NCI-H2171 (cell line): ENCODE results near the gene SRPK1.
"Not testable (repeated sequence)": the region's sequence is repeated elsewhere in the genome, so short reads cannot be mapped to it uniquely, and the experiment has no call there.

ENCODE experiments used
- DNase-seq: peaks from one replicate; lab custom pipeline; 2025; lab: John Stamatoyannopoulos, UW

The SRPK1 gene

GRCh38 chr6:35920793-35921732, at the start of gene SRPK1:
Gene SRPK1, minus strand, starts transcription at chr6:35921098. Its CDS starts 42 bp downstream, at chr6:35921056.
- DNase-seq = peak; percentile 92

- DNase-seq = no peak
These were observed 49.3 kb upstream of the SRPK1 start for GRCh38 chr6:35970181-35970580.

GRCh38 chr6:35969646-35970045, 48.7 kb upstream of the SRPK1 start:
- DNase-seq = no peak

GRCh38 chr6:35968821-35969220, 47.9 kb upstream of the SRPK1 start:
- DNase-seq = no peak

GRCh38 chr6:35967076-35967774, 46.3 kb upstream of the SRPK1 start:
- no peak for DNase-seq

- no peak for DNase-seq
These were observed 42.1 kb upstream of the SRPK1 start for GRCh38 chr6:35962779-35963560.

GRCh38 chr6:35960187-35960586, 39.3 kb upstream of the SRPK1 start:
- no peak for DNase-seq

- no peak for DNase-seq
These were observed 35.1 kb upstream of the SRPK1 start for GRCh38 chr6:35955970-35956369.

- DNase-seq = no peak
These were observed 34.6 kb upstream of the SRPK1 start for GRCh38 chr6:35955521-35955920.

- no peak for DNase-seq
These were observed 34.2 kb upstream of the SRPK1 start for GRCh38 chr6:35955071-35955470.

GRCh38 chr6:35954333-35954732, 33.4 kb upstream of the SRPK1 start:
- no peak for DNase-seq

- no peak for DNase-seq
These were observed 27.8 kb upstream of the SRPK1 start for GRCh38 chr6:35948725-35949124.

- no peak for DNase-seq
These were observed 24.7 kb upstream of the SRPK1 start for GRCh38 chr6:35945650-35946025.

GRCh38 chr6:35943390-35943789, 22.5 kb upstream of the SRPK1 start:
- DNase-seq = no peak

- no peak for DNase-seq
These were observed 21.5 kb upstream of the SRPK1 start for GRCh38 chr6:35942355-35942754.

- not testable (repeated sequence) for DNase-seq
These were observed 20.3 kb upstream of the SRPK1 start for GRCh38 chr6:35941170-35941569.

- DNase-seq = not testable (repeated sequence)
These were observed 19.1 kb upstream of the SRPK1 start for GRCh38 chr6:35940014-35940413.

GRCh38 chr6:35939259-35939658, 18.4 kb upstream of the SRPK1 start:
- DNase-seq = not testable (repeated sequence)

- DNase-seq = no peak
These were observed 15.9 kb upstream of the SRPK1 start for GRCh38 chr6:35936681-35937359.

- no peak for DNase-seq
These were observed 14.6 kb upstream of the SRPK1 start for GRCh38 chr6:35935469-35935868.

- no peak for DNase-seq
These were observed 12.9 kb upstream of the SRPK1 start for GRCh38 chr6:35933844-35934243.

- DNase-seq = not testable (repeated sequence)
These were observed 11.0 kb upstream of the SRPK1 start for GRCh38 chr6:35931873-35932272.
